ENCODE results near the gene SEZ6L2. TPM values are rescaled to one million over a fixed set of nuclear protein-coding genes. Genes with fewer than 3 reads are reported as not detected.

SEZ6L2 gene
- total and polyA plus RNA-seq, 2 of the 8 experiments (the other 6 are each of a cell fraction or from before 2014, with no cell fraction given): 43.5 to 47.7 TPM

- FAIRE-seq: no peak
- POLR2A ChIA-PET (ENCODE audit: partially characterized antibody): interaction anchor here (0.6 to 12.7 kb wide), 4 partner anchors 16 to 139 kb away, joined by 3 to 167 read pairs (median 3); partner anchors contain the start of genes MVP and PAGR1
Measured at GRCh38 chr16:29839822-29840221, 59.5 kb downstream of the SEZ6L2 start.

More at GRCh38 chr16:29839822-29840221, 59.5 kb downstream of the SEZ6L2 start:
- Histone ChIP-seq H3K23me2 (ENCODE audit: low read depth, low read length) (no peaks in the 10 kb centered on the region), H3K4ac (replicated peaks; ENCODE audit: insufficient read length, low read depth, low read length) (no peak overlapping the region), H3K23ac (ENCODE audit: insufficient read length) (no peak overlapping the region), H3K4me3 (ENCODE audit: extremely low read depth in 1 of 4, insufficient read depth in 2 of 4, low read depth in 3 of 4, low read length in 4 of 4) (no peak overlapping the region), H3K4me2 (ENCODE audit: insufficient read depth in 1 of 2, low read depth in 2 of 2, low read length in 2 of 2) (no peak overlapping the region), H3K4me1 (replicated peaks in 1 of 4; ENCODE audit: control insufficient read depth in 3 of 4, insufficient read depth in 4 of 4, low read length in 3 of 4) (no peaks in the 10 kb centered on the region; a peak in 1 of 7 replicates), H2BK120ac (replicated peaks; ENCODE audit: low read depth, low read length) (no peak overlapping the region), H2BK20ac (ENCODE audit: low read length) (no peak overlapping the region), H3K36me3 (ENCODE audit: control insufficient read depth in 2 of 4, insufficient read depth in 4 of 4, low read length in 3 of 4) (no peaks in the 10 kb centered on the region), H2AFZ (ENCODE audit: low read length) (no peak overlapping the region), H2AK5ac (ENCODE audit: low read depth, low read length) (no peak overlapping the region), H3K79me1 (ENCODE audit: low read depth, low read length) (no peaks in the 10 kb centered on the region), H3K9me3 (ENCODE audit: insufficient read depth in 2 of 2, low read depth in 1 of 2, low read length in 1 of 2) (no peaks in the 10 kb centered on the region), H3K18ac (ENCODE audit: extremely low read depth, low read length) (no peak overlapping the region), H3K14ac (ENCODE audit: insufficient read length) (no peak overlapping the region), H4K91ac (replicated peaks; ENCODE audit: insufficient read length, low read length) (no peak overlapping the region), H2BK15ac (ENCODE audit: low read length) (no peak overlapping the region), H3K27me3 (replicated peaks in 1 of 4; ENCODE audit: control insufficient read depth in 3 of 4, extremely low read depth in 1 of 4, insufficient read depth in 3 of 4, low read length in 3 of 4) (no peaks in the 10 kb centered on the region), H2BK12ac (ENCODE audit: low read depth, low read length) (no peak overlapping the region), H3K79me2 (ENCODE audit: control insufficient read depth in 1 of 2, insufficient read depth in 2 of 2, low read length in 2 of 2) (no peaks in the 10 kb centered on the region), H3K9ac (replicated peaks in 1 of 4; ENCODE audit: extremely low read depth in 1 of 4, low read depth in 3 of 4, low read length in 3 of 4) (no peak overlapping the region), H4K5ac (ENCODE audit: insufficient read length, low read depth, low read length) (no peak overlapping the region), H4K20me1 (replicated peaks in 1 of 2; ENCODE audit: control insufficient read depth in 1 of 2, insufficient read depth in 2 of 2, low read length in 2 of 2) (no peaks in the 10 kb centered on the region), H4K8ac (ENCODE audit: extremely low read depth, insufficient read depth, low read length) (no peak overlapping the region), H2BK5ac (ENCODE audit: low read depth, low read length) (no peak overlapping the region), H3K56ac (replicated peaks; ENCODE audit: insufficient read length, low read depth, low read length) (no peak overlapping the region), H3K27ac (ENCODE audit: low read depth, low read length) (no peak overlapping the region)
- CTCF ChIA-PET (ENCODE audit: partially characterized antibody): interaction anchor here (0.7 to 4.2 kb wide), 5 partner anchors 10 to 192 kb away, joined by 3 to 28 read pairs (median 6); partner anchors contain the start of genes MVP and TLCD3B
- DNase-seq (ENCODE audit: low read depth in 1 of 2, low spot score in 2 of 2): no peak
- 93% methylated on average over 6 of the region's 6 CpGs; no CpG with 5 or more reads in 1 of the 2 experiments for WGBS, 2 experiments (ENCODE audit: extremely low coverage in 1 of 2, insufficient coverage in 1 of 2, insufficient read length in 1 of 2, insufficient replicate concordance in 2 of 2, low coverage in 1 of 2, low lambda C conversion rate in 2 of 2, missing lambda C conversion rate in 1 of 2)
- TF ChIP-seq RNF2 (IDR thresholded peaks at IDR 0.05; ENCODE audit: borderline replicate concordance, low read depth, low read length, missing control alignments, poor library complexity, severe bottlenecking) (no peak), FOSL1 (IDR thresholded peaks at IDR 0.05; ENCODE audit: insufficient read depth, low read depth, low read length) (no peak)
